H1 (cell line): Measurements from ENCODE around the gene APOL1. TPM values are rescaled to one million over a fixed set of nuclear protein-coding genes. Genes with fewer than 3 reads are reported as not detected.

Experiments
- CTCF ChIA-PET: fragments of 300-600 bp; sonication (Branson Sonifier 250); formaldehyde crosslinking; loops from one replicate; lab custom pipeline; 2021; ENCODE audit not compliant: partially characterized antibody; lab: Charles Lee
- POLR2A ChIA-PET: fragments of 300-600 bp; sonication (Branson Sonifier 250); formaldehyde crosslinking; loops from one replicate; lab custom pipeline; 2021; ENCODE audit warnings: inconsistent platforms; ENCODE audit not compliant: partially characterized antibody; lab: Charles Lee
- DNase-seq, 2 experiments: peaks; one replicate each; pipeline versions ENCODE4 v3.0.0 to v3.0.0-alpha.2; 2010 to 2022; ENCODE audit warnings: low spot score in 2 of 2, low read depth in 1 of 2, mixed read lengths in 1 of 2
- FAIRE-seq: peaks from 2 replicates; lab custom pipeline; 2011; peaks lifted over from hg19 to GRCh38; lab: Jason Lieb, UNC
- H2AFZ ChIP-seq: 2 replicates; pipeline ENCODE4 v1.8.1; 2012; ENCODE audit warnings: low read length, inconsistent platforms
- H2AK5ac ChIP-seq: 2 replicates; pipeline ENCODE4 v1.6.1; 2013; ENCODE audit warnings: low read depth, low read length
- H2BK120ac ChIP-seq: replicated peaks from 2 replicates; pipeline ENCODE3; 2013; ENCODE audit warnings: low read depth, low read length, inconsistent platforms
- H2BK12ac ChIP-seq: 2 replicates; pipeline ENCODE4 v1.6.1; 2013; ENCODE audit warnings: low read depth, low read length
- H2BK15ac ChIP-seq: 2 replicates; pipeline ENCODE4 v1.6.1; 2013; ENCODE audit warnings: low read length
- H2BK20ac ChIP-seq: 2 replicates; pipeline ENCODE4 v1.6.1; 2013; ENCODE audit warnings: low read length
- H2BK5ac ChIP-seq: 2 replicates; pipeline ENCODE4 v1.6.1; 2013; ENCODE audit warnings: low read depth, low read length
- H3K14ac ChIP-seq: 2 replicates; pipeline ENCODE4 v1.6.1; 2013; ENCODE audit warnings: inconsistent platforms; ENCODE audit not compliant: insufficient read length
- H3K18ac ChIP-seq: 2 replicates; pipeline ENCODE4 v1.6.1; 2013; ENCODE audit warnings: low read length; ENCODE audit errors: extremely low read depth
- H3K23ac ChIP-seq: 2 replicates; pipeline ENCODE4 v1.6.1; 2013; ENCODE audit warnings: inconsistent platforms; ENCODE audit not compliant: insufficient read length
- H3K23me2 ChIP-seq: 2 replicates; pipeline ENCODE4 v1.6.1; 2013; ENCODE audit warnings: low read depth, low read length
- H3K27ac ChIP-seq: 2 replicates; pipeline ENCODE4 v1.6.1; 2011; ENCODE audit warnings: low read depth, low read length, inconsistent platforms
- H3K27me3 ChIP-seq, 4 experiments: replicated peaks in 1 of 4; 1 replicate in 1 of 4; 2 replicates in 3 of 4; pipeline versions ENCODE4 v1.6.1 to v1.8.1; 2011 to 2013; ENCODE audit warnings: low read length in 3 of 4, mild to moderate bottlenecking in 3 of 4, inconsistent platforms in 2 of 4, mixed read lengths in 2 of 4, moderate library complexity in 1 of 4; ENCODE audit not compliant: control insufficient read depth in 3 of 4, insufficient read depth in 3 of 4; ENCODE audit errors: extremely low read depth in 1 of 4
- H3K36me3 ChIP-seq, 4 experiments: 2 replicates each; pipeline versions ENCODE4 v1.6.1 to v1.8.1; 2011 to 2013; ENCODE audit warnings: mild to moderate bottlenecking in 4 of 4, low read length in 3 of 4, moderate library complexity in 2 of 4, control low read depth in 1 of 4, inconsistent platforms in 1 of 4; ENCODE audit not compliant: insufficient read depth in 4 of 4, control insufficient read depth in 2 of 4
- H3K4ac ChIP-seq: replicated peaks from 2 replicates; pipeline ENCODE3; 2013; ENCODE audit warnings: low read length, low read depth, mixed read lengths, inconsistent platforms; ENCODE audit not compliant: insufficient read length
- H3K4me1 ChIP-seq, 4 experiments: replicated peaks in 1 of 4; 1 replicate in 1 of 4; 2 replicates in 3 of 4; pipeline versions ENCODE4 v1.6.1 to v1.8.1; 2011 to 2013; ENCODE audit warnings: low read length in 3 of 4, inconsistent platforms in 2 of 4, mixed read lengths in 1 of 4; ENCODE audit not compliant: insufficient read depth in 4 of 4, control insufficient read depth in 3 of 4
- H3K4me2 ChIP-seq, 2 experiments: 2 replicates each; pipeline versions ENCODE4 v1.6.1 to v1.8.1; 2011 to 2013; ENCODE audit warnings: low read depth in 2 of 2, low read length in 2 of 2, control low read depth in 1 of 2, inconsistent platforms in 1 of 2, mild to moderate bottlenecking in 1 of 2; ENCODE audit not compliant: insufficient read depth in 1 of 2
- H3K4me3 ChIP-seq, 4 experiments: fragments of 200-600, 300-600 bp in 1 of 4; sonication (generic), shearing (Covaris generic), sonication (Bioruptor Twin) in 1 of 4; 2 replicates each; pipeline versions ENCODE4 v1.5.1 to v1.8.1; 2011 to 2016; ENCODE audit warnings: low read length in 4 of 4, low read depth in 3 of 4, control low read depth in 2 of 4, inconsistent platforms in 2 of 4, mild to moderate bottlenecking in 2 of 4, mixed read lengths in 1 of 4, moderate library complexity in 1 of 4; ENCODE audit not compliant: insufficient read depth in 2 of 4; ENCODE audit errors: extremely low read depth in 1 of 4
- H3K56ac ChIP-seq: replicated peaks from 2 replicates; pipeline ENCODE3; 2013; ENCODE audit warnings: low read depth, mild to moderate bottlenecking, mixed read lengths, low read length, inconsistent platforms; ENCODE audit not compliant: insufficient read length
- H3K79me1 ChIP-seq: 2 replicates; pipeline ENCODE4 v1.6.1; 2013; ENCODE audit warnings: low read depth, low read length, control low read depth
- H3K79me2 ChIP-seq, 2 experiments: 2 replicates each; pipeline versions ENCODE4 v1.6.1 to v1.8.1; 2012 to 2013; ENCODE audit warnings: low read length in 2 of 2, mild to moderate bottlenecking in 2 of 2, inconsistent platforms in 1 of 2; ENCODE audit not compliant: insufficient read depth in 2 of 2, control insufficient read depth in 1 of 2
- H3K9ac ChIP-seq, 4 experiments: replicated peaks in 1 of 4; 1 replicate in 1 of 4; 2 replicates in 3 of 4; pipeline versions ENCODE4 v1.6.1 to v1.8.1; 2011 to 2013; ENCODE audit warnings: low read depth in 3 of 4, low read length in 3 of 4, control low read depth in 2 of 4, mild to moderate bottlenecking in 2 of 4, moderate library complexity in 2 of 4, inconsistent platforms in 1 of 4; ENCODE audit errors: extremely low read depth in 1 of 4
- H3K9me3 ChIP-seq, 2 experiments: 2 replicates each; pipeline versions ENCODE4 v1.6.1 to v1.8.1; 2012 to 2013; ENCODE audit warnings: mild to moderate bottlenecking in 2 of 2, moderate library complexity in 2 of 2, control low read depth in 1 of 2, inconsistent platforms in 1 of 2, low read depth in 1 of 2, low read length in 1 of 2, mixed read lengths in 1 of 2; ENCODE audit not compliant: insufficient read depth in 2 of 2
- H4K20me1 ChIP-seq, 2 experiments: replicated peaks in 1 of 2; 2 replicates each; pipeline versions ENCODE3 to v1.8.1; 2011 to 2013; ENCODE audit warnings: inconsistent platforms in 2 of 2, low read length in 2 of 2, mild to moderate bottlenecking in 1 of 2; ENCODE audit not compliant: insufficient read depth in 2 of 2, control insufficient read depth in 1 of 2
- H4K5ac ChIP-seq: 2 replicates; pipeline ENCODE4 v1.6.1; 2013; ENCODE audit warnings: low read length, low read depth, mixed read lengths, inconsistent platforms; ENCODE audit not compliant: insufficient read length
- H4K8ac ChIP-seq: 2 replicates; pipeline ENCODE4 v1.8.0; 2013; ENCODE audit warnings: mild to moderate bottlenecking, moderate library complexity, low read length, inconsistent platforms; ENCODE audit not compliant: insufficient read depth; ENCODE audit errors: extremely low read depth
- H4K91ac ChIP-seq: replicated peaks from 2 replicates; pipeline ENCODE3; 2013; ENCODE audit warnings: low read length, mixed read lengths, inconsistent platforms; ENCODE audit not compliant: insufficient read length
- EGR1 ChIP-seq: IDR thresholded peaks from 2 replicates; pipeline ENCODE4 v1.6.1; 2011; ENCODE audit warnings: low read depth, low read length, borderline replicate concordance
- HDAC6 ChIP-seq: IDR thresholded peaks from one replicate; pipeline ENCODE4 v1.7.1; 2012; ENCODE audit warnings: low read depth, mild to moderate bottlenecking, inconsistent platforms, low read length, moderate library complexity
- SUZ12 ChIP-seq: fragments of 200-600 bp; sonication (generic); IDR thresholded peaks from 2 replicates; pipeline ENCODE4 v1.6.1; 2012; ENCODE audit warnings: mild to moderate bottlenecking, inconsistent platforms, low read length, moderate library complexity, mixed read lengths
- USF2 ChIP-seq: IDR thresholded peaks from 2 replicates; pipeline ENCODE4 v1.6.1; 2011; ENCODE audit warnings: low read length, improper control_type of control experiment
- WGBS, 2 experiments: shearing (Covaris generic) in 1 of 2; methylation state at CpG; one replicate each; pipeline versions ENCODE4 v1.1.6 to v1.1.7; 2013 to 2015; ENCODE audit warnings: low lambda C conversion rate in 2 of 2, mixed read lengths in 2 of 2, inconsistent platforms in 1 of 2, low coverage in 1 of 2, missing lambda C conversion rate in 1 of 2; ENCODE audit not compliant: insufficient replicate concordance in 2 of 2, insufficient coverage in 1 of 2, insufficient read length in 1 of 2; ENCODE audit errors: extremely low coverage in 1 of 2, missing lambda C conversion rate in 1 of 2; 5-methylcytosine and 5-hydroxymethylcytosine counted together
- polyA plus RNA-seq, 7 experiments: library from polyadenylated mRNA; depleted of rRNA in 3 of 7; stranded (reverse) in 5 of 7; unstranded in 2 of 7; fragments of >200 nt in 5 of 7; fragments of 200-250 nt in 2 of 7; gene quantifications; 1 replicate in 5 of 7; 2 replicates in 1 of 7; 4 replicates in 1 of 7; pipeline versions ENCODE4 v1.2.1 to v1.2.3, GENCODE V29; 2011 to 2013; ENCODE audit warnings: missing spikeins in 2 of 7, mixed read lengths in 2 of 7
- total RNA-seq: library from RNA; stranded (reverse); fragmentation: NEBNext Ultra II Directional; extraction: Animal tissue kit (Norgen Biotek cat#: 25700); gene quantifications from 2 replicates; pipeline ENCODE4 v1.2.1, GENCODE V29; 2021

The APOL1 gene
- total and polyA plus RNA-seq, 2 of the 8 experiments (the other 6 are each of a cell fraction or from before 2014, with no cell fraction given): not detected

GRCh38 chr22:36289406-36289870, 36.5 kb downstream of the APOL1 start:
- WGBS, 2 experiments: 89% methylated on average over 7 of the region's 7 CpGs; no CpG with 5 or more reads in 1 of the 2 experiments
- H3K36me3 ChIP-seq: peaks cover 55 to 78% (median 73%) of the 10 kb centered on the region in 4 experiments
- no peaks in the 10 kb centered on the region for H3K79me1 ChIP-seq
- H4K20me1 ChIP-seq: peaks cover under 1 to 7% of the 10 kb centered on the region in 2 experiments
- TF ChIP-seq USF2: no peak
- TF ChIP-seq EGR1: no peak
- no peak for TF ChIP-seq HDAC6
- TF ChIP-seq SUZ12: no peak
- H4K91ac ChIP-seq: no peak overlapping the region
- DNase-seq: no peak
- ChIA-PET CTCF (interaction anchor here (0.8 to 8.0 kb wide), 8 partner anchors 11 to 222 kb away, joined by 3 to 159 read pairs (median 8); no protein-coding TSS in a partner anchor), POLR2A (interaction anchor here (0.7 to 1.1 kb wide), 4 partner anchors 9 to 40 kb away, joined by 3 to 4 read pairs (median 4); no protein-coding TSS in a partner anchor)
- no peak overlapping the region for H2BK12ac ChIP-seq
- H3K14ac ChIP-seq: no peak overlapping the region
- H3K27ac ChIP-seq: no peak overlapping the region
- H3K4me2 ChIP-seq: no peak overlapping the region
- no peak overlapping the region for H2BK120ac ChIP-seq
- no peaks in the 10 kb centered on the region for H3K23me2 ChIP-seq
- H3K18ac ChIP-seq: no peak overlapping the region
- no peak overlapping the region for H2BK15ac ChIP-seq
- peaks cover 0 to 3% (median 0%) of the 10 kb centered on the region in 4 experiments; a peak in 3 of 7 replicates for H3K4me1 ChIP-seq
- no peak overlapping the region for H3K9ac ChIP-seq
- no peak overlapping the region for H2BK5ac ChIP-seq
- no peak overlapping the region for H4K8ac ChIP-seq
- H2AFZ ChIP-seq: no peak overlapping the region
- no peak overlapping the region for H3K4ac ChIP-seq
- no peaks in the 10 kb centered on the region for H3K79me2 ChIP-seq
- H3K56ac ChIP-seq: no peak overlapping the region
- no peaks in the 10 kb centered on the region for H3K27me3 ChIP-seq
- H3K23ac ChIP-seq: no peak overlapping the region
- H3K9me3 ChIP-seq: peaks cover 2 to 11% of the 10 kb centered on the region in 2 experiments; a peak in 1 of 4 replicates
- no peak overlapping the region for H3K4me3 ChIP-seq
- FAIRE-seq: no peak
- no peak overlapping the region for H4K5ac ChIP-seq
- no peak overlapping the region for H2AK5ac ChIP-seq
- no peak overlapping the region for H2BK20ac ChIP-seq
